Adrenal gland (tissue), 5 donors: ENCODE data around the gene REL.

ENCODE experiments used
- CTCF ChIP-seq, 6 experiments: fragments of 450-650 bp in 4 of 6; fragments of 200-600 bp in 2 of 6; sonication (generic) in 1 of 6; IDR thresholded peaks; 1 replicate in 5 of 6; 2 replicates in 1 of 6; pipeline versions ENCODE4 v1.5.1 to v1.8.0; 2016 to 2021; ENCODE audit warnings: antibody characterized with exemption in 6 of 6, mild to moderate bottlenecking in 2 of 6, moderate library complexity in 1 of 6
- POLR2A ChIP-seq, 2 donors: fragments of 450-650 bp; IDR thresholded peaks; one replicate each; pipeline ENCODE4 v1.6.1; 2017; ENCODE audit warnings: antibody characterized with exemption in 2 of 2, mild to moderate bottlenecking in 2 of 2, moderate library complexity in 1 of 2
- donor health status: DM: no; HTN: no; CAD: no.

GRCh38 chr2:60926741-60927552 is 45.6 kb downstream of the REL start:
- TF ChIP-seq CTCF (IDR thresholded peaks at IDR 0.05) = no peak
- TF ChIP-seq POLR2A (IDR thresholded peaks at IDR 0.05) = no peak
